MG63 (cell line): ENCODE data around the gene SLAMF6. TPM values are rescaled to one million over a fixed set of nuclear protein-coding genes. Genes with fewer than 3 reads are reported as not detected.
"Not testable (repeated sequence)": the region's sequence is repeated elsewhere in the genome, so short reads cannot be mapped to it uniquely, and the experiment has no call there.

Experiments
- DNase-seq: peaks from one replicate; pipeline ENCODE4 v3.0.0-alpha.2; 2020
- H3K27me3 ChIP-seq: fragments of 250-450 bp; sonication (Bioruptor Pico); 2 replicates; pipeline ENCODE4 v1.5.1; 2020; ENCODE audit warnings: mild to moderate bottlenecking, moderate library complexity
- H3K36me3 ChIP-seq: fragments of 250-450 bp; sonication (Bioruptor Pico); 2 replicates; pipeline ENCODE4 v1.5.1; 2020; ENCODE audit warnings: mild to moderate bottlenecking, moderate library complexity
- H3K4me3 ChIP-seq: fragments of 250-450 bp; sonication (Bioruptor Pico); 2 replicates; pipeline ENCODE4 v1.5.1; 2020; ENCODE audit warnings: mild to moderate bottlenecking, moderate library complexity
- H3K9me3 ChIP-seq: fragments of 250-450 bp; sonication (Bioruptor Pico); 2 replicates; pipeline ENCODE4 v1.5.1; 2020; ENCODE audit warnings: mild to moderate bottlenecking, moderate library complexity
- total RNA-seq: library from RNA; depleted of rRNA; stranded (reverse); fragments of >200 nt; shearing (Covaris generic); gene quantifications from 2 replicates; pipeline ENCODE4 v1.2.3, GENCODE V29; 2014; ENCODE audit warnings: low replicate concordance

SLAMF6 gene
- total RNA-seq, 1 experiment from 2014 or later = not detected

GRCh38 chr1:160494620-160495019 is 28.4 kb downstream of the SLAMF6 start:
- Histone ChIP-seq H3K9me3 (0 out of 2 replicates have a peak, but pooled peaks cover 5% of the 10 kb centered on the region), H3K4me3 (no peak overlapping the region), H3K27me3 (peaks cover 3% of the 10 kb centered on the region; the same call in 1 of the 2 replicates), H3K36me3 (no peaks in the 10 kb centered on the region)
- DNase-seq = no peak

GRCh38 chr1:160492617-160493016 is 30.4 kb downstream of the SLAMF6 start:
- Histone ChIP-seq H3K27me3 (peaks cover 3% of the 10 kb centered on the region; the same call in 1 of the 2 replicates), H3K36me3 (no peaks in the 10 kb centered on the region), H3K4me3 (no peak overlapping the region), H3K9me3 (no peaks in the 10 kb centered on the region)
- DNase-seq = no peak

GRCh38 chr1:160491981-160492380 is 31.1 kb downstream of the SLAMF6 start:
- no peaks in the 10 kb centered on the region for H3K9me3 ChIP-seq
- DNase-seq = no peak

GRCh38 chr1:160491017-160491416 is 32.0 kb downstream of the SLAMF6 start:
- DNase-seq = no peak
- H3K27me3 ChIP-seq = peaks cover under 1% of the 10 kb centered on the region; the same call in 1 of the 2 replicates
- H3K36me3 ChIP-seq = no peaks in the 10 kb centered on the region
- H3K9me3 ChIP-seq = no peaks in the 10 kb centered on the region
- no peak overlapping the region for H3K4me3 ChIP-seq

More at GRCh38 chr1:160491981-160492380, 31.1 kb downstream of the SLAMF6 start:
- Histone ChIP-seq H3K27me3 (peaks cover 3% of the 10 kb centered on the region; the same call in 1 of the 2 replicates), H3K4me3 (no peak overlapping the region), H3K36me3 (no peaks in the 10 kb centered on the region)

GRCh38 chr1:160489513-160490261 is 33.4 kb downstream of the SLAMF6 start:
- Histone ChIP-seq H3K4me3 (no peak overlapping the region), H3K27me3 (no peaks in the 10 kb centered on the region), H3K9me3 (no peaks in the 10 kb centered on the region), H3K36me3 (no peaks in the 10 kb centered on the region)
- DNase-seq = no peak

GRCh38 chr1:160488347-160489058 is 34.6 kb downstream of the SLAMF6 start:
- H3K4me3 ChIP-seq = no peak overlapping the region
- DNase-seq = no peak
- 0 out of 2 replicates have a peak, but pooled peaks cover 1% of the 10 kb centered on the region for H3K27me3 ChIP-seq
- H3K36me3 ChIP-seq = no peaks in the 10 kb centered on the region
- no peaks in the 10 kb centered on the region for H3K9me3 ChIP-seq

- DNase-seq = no peak
Observed at GRCh38 chr1:160486453-160486852, 36.6 kb downstream of the SLAMF6 start.

GRCh38 chr1:160483505-160484185 is 39.4 kb downstream of the SLAMF6 start:
- H3K36me3 ChIP-seq = no peaks in the 10 kb centered on the region
- H3K9me3 ChIP-seq = no peaks in the 10 kb centered on the region
- H3K4me3 ChIP-seq = no peak overlapping the region
- H3K27me3 ChIP-seq = peaks cover 5% of the 10 kb centered on the region; the same call in 1 of the 2 replicates
- DNase-seq = no peak

More at GRCh38 chr1:160486453-160486852, 36.6 kb downstream of the SLAMF6 start:
- Histone ChIP-seq H3K27me3 (0 out of 2 replicates have a peak, but pooled peaks cover 3% of the 10 kb centered on the region), H3K9me3 (no peaks in the 10 kb centered on the region), H3K4me3 (no peak overlapping the region), H3K36me3 (no peaks in the 10 kb centered on the region)

- no peaks in the 10 kb centered on the region for H3K36me3 ChIP-seq
- DNase-seq = no peak
- H3K4me3 ChIP-seq = no peak overlapping the region
- no peaks in the 10 kb centered on the region for H3K9me3 ChIP-seq
- peaks cover 5% of the 10 kb centered on the region; the same call in 1 of the 2 replicates for H3K27me3 ChIP-seq
Observed at GRCh38 chr1:160481979-160482596, 41.0 kb downstream of the SLAMF6 start.

GRCh38 chr1:160480781-160481180 is 42.3 kb downstream of the SLAMF6 start:
- not testable (repeated sequence) for DNase-seq, H3K36me3 ChIP-seq

GRCh38 chr1:160479091-160479490 is 44.0 kb downstream of the SLAMF6 start:
- DNase-seq, H3K9me3 ChIP-seq, H3K36me3 ChIP-seq, H3K27me3 ChIP-seq, H3K4me3 ChIP-seq: not testable (repeated sequence)

More at GRCh38 chr1:160480781-160481180, 42.3 kb downstream of the SLAMF6 start:
- H3K4me3 ChIP-seq, H3K27me3 ChIP-seq, H3K9me3 ChIP-seq: not testable (repeated sequence)

- peaks cover 4% of the 10 kb centered on the region for H3K27me3 ChIP-seq
- H3K9me3 ChIP-seq = no peaks in the 10 kb centered on the region
- no peak overlapping the region for H3K4me3 ChIP-seq
- DNase-seq = no peak
- no peaks in the 10 kb centered on the region for H3K36me3 ChIP-seq
Observed at GRCh38 chr1:160474392-160475242, 48.4 kb downstream of the SLAMF6 start.

- Histone ChIP-seq H3K4me3 (no peak overlapping the region), H3K9me3 (no peaks in the 10 kb centered on the region), H3K36me3 (no peaks in the 10 kb centered on the region), H3K27me3 (peaks cover 4% of the 10 kb centered on the region)
- no peak for DNase-seq
Observed at GRCh38 chr1:160472112-160472511, 50.9 kb downstream of the SLAMF6 start.

- Histone ChIP-seq H3K36me3 (no peaks in the 10 kb centered on the region), H3K4me3 (no peak overlapping the region), H3K9me3 (no peaks in the 10 kb centered on the region), H3K27me3 (peaks cover 4% of the 10 kb centered on the region)
- no peak for DNase-seq
Observed at GRCh38 chr1:160471253-160471652, 51.8 kb downstream of the SLAMF6 start.

- DNase-seq = no peak
- Histone ChIP-seq H3K9me3 (no peaks in the 10 kb centered on the region), H3K4me3 (no peak overlapping the region), H3K27me3 (peaks cover 4% of the 10 kb centered on the region), H3K36me3 (no peaks in the 10 kb centered on the region)
Observed at GRCh38 chr1:160467576-160467975, 55.5 kb downstream of the SLAMF6 start.

GRCh38 chr1:160466961-160467360 is 56.1 kb downstream of the SLAMF6 start:
- Histone ChIP-seq H3K4me3 (no peak overlapping the region), H3K27me3 (peaks cover 4% of the 10 kb centered on the region), H3K9me3 (no peaks in the 10 kb centered on the region), H3K36me3 (no peaks in the 10 kb centered on the region)
- DNase-seq = no peak
